HFFc6 (cell line): ENCODE data around the gene SLC16A3. TPM values are rescaled to one million over a fixed set of nuclear protein-coding genes. Genes with fewer than 3 reads are reported as not detected.

Experiments used
- DNase-seq: peaks from one replicate; pipeline ENCODE4 v3.0.0-alpha.2; 2018
- H3K27ac Mint-ChIP-seq: 2 replicates; pipeline ENCODE4 v1.8.0; 2020; ENCODE audit warnings: mild to moderate bottlenecking, mixed read lengths
- H3K27me3 Mint-ChIP-seq: 2 replicates; pipeline ENCODE4 v1.8.0; 2021; ENCODE audit warnings: mild to moderate bottlenecking, moderate library complexity, mixed read lengths; ENCODE audit not compliant: insufficient read depth
- H3K36me3 Mint-ChIP-seq: 2 replicates; pipeline ENCODE4 v1.8.0; 2021; ENCODE audit warnings: low read depth, mixed read lengths
- H3K4me1 Mint-ChIP-seq: 2 replicates; pipeline ENCODE4 v1.8.0; 2020; ENCODE audit warnings: low read depth, mixed read lengths
- H3K4me3 Mint-ChIP-seq: 2 replicates; pipeline ENCODE4 v1.8.0; 2020; ENCODE audit warnings: mild to moderate bottlenecking, moderate library complexity, mixed read lengths
- H3K9me3 Mint-ChIP-seq: 2 replicates; pipeline ENCODE4 v1.8.0; 2020; ENCODE audit warnings: mild to moderate bottlenecking, mixed read lengths
- total RNA-seq, 6 experiments: library from RNA; stranded (reverse); fragmentation: NEBNext Ultra II Directional; extraction: Animal tissue kit (Norgen Biotek cat#: 25700); gene quantifications; 2 replicates in 1 of 6; 3 replicates in 5 of 6; pipeline ENCODE4 v1.2.3, GENCODE V29; 2021
- TF ChIP-seq, protein P1 (sequence below): fragments of 200-600 bp; sonication (generic); IDR thresholded peaks from 2 replicates; pipeline ENCODE4 v1.5.0; 2021; ENCODE audit warnings: antibody characterized with exemption, mild to moderate bottlenecking

The SLC16A3 gene
- total RNA-seq, 6 experiments from 2014 or later: 475 to 624 (median 523) TPM

GRCh38 chr17:82219083-82219482, 9.8 kb upstream of the SLC16A3 start:
- Mint-ChIP-seq H3K27ac (peak overlapping the region; percentile 78), H3K36me3 (peaks cover 5% of the 10 kb centered on the region; the same call in 1 of the 2 replicates), H3K4me3 (no peak overlapping the region), H3K4me1 (peaks cover 48% of the 10 kb centered on the region), H3K27me3 (peaks cover 11% of the 10 kb centered on the region), H3K9me3 (no peaks in the 10 kb centered on the region)
- no peak for DNase-seq
- TF ChIP-seq, protein P1, sequence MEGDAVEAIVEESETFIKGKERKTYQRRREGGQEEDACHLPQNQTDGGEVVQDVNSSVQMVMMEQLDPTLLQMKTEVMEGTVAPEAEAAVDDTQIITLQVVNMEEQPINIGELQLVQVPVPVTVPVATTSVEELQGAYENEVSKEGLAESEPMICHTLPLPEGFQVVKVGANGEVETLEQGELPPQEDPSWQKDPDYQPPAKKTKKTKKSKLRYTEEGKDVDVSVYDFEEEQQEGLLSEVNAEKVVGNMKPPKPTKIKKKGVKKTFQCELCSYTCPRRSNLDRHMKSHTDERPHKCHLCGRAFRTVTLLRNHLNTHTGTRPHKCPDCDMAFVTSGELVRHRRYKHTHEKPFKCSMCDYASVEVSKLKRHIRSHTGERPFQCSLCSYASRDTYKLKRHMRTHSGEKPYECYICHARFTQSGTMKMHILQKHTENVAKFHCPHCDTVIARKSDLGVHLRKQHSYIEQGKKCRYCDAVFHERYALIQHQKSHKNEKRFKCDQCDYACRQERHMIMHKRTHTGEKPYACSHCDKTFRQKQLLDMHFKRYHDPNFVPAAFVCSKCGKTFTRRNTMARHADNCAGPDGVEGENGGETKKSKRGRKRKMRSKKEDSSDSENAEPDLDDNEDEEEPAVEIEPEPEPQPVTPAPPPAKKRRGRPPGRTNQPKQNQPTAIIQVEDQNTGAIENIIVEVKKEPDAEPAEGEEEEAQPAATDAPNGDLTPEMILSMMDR: no peak

GRCh38 chr17:82219753-82220709, 8.8 kb upstream of the SLC16A3 start:
- no peaks in the 10 kb centered on the region for H3K9me3 Mint-ChIP-seq
- peaks cover 38% of the 10 kb centered on the region for H3K4me1 Mint-ChIP-seq
- DNase-seq: no peak
- TF ChIP-seq, protein P1: no peak
- H3K4me3 Mint-ChIP-seq: no peak overlapping the region
- no peak overlapping the region for H3K27ac Mint-ChIP-seq
- H3K27me3 Mint-ChIP-seq: peaks cover 7% of the 10 kb centered on the region
- peaks cover 5% of the 10 kb centered on the region; the same call in 1 of the 2 replicates for H3K36me3 Mint-ChIP-seq

DNA sequence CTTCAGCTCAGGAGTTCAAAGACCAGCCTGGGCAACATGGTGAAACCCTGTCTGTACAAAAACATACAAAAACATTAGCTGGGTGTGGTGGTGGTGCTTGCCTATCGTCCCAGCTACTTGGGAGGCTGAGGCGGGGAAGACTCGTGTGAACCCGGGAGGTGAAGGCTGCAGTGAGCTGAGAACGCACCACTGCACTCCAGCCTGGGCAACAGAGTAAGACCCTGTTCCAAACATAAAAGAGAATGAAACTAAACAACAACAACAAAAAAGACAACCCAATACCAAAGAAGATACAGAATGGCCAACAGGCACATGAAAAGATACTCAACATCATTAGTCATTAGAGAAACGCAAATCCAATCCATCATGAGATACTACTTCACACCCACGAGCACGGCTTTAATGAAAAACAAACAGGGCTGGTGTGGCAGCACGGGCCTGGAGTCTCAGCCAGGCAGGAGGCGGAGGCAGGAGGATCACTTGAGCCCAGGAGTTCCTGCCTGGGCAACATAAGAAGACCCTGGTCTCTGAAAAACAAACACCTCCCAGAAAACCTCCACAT, 7.4 kb upstream of the SLC16A3 start:
- TF ChIP-seq, protein P1: no peak
- no peak for DNase-seq
- H3K4me3 Mint-ChIP-seq: no peak overlapping the region
- H3K4me1 Mint-ChIP-seq: peaks cover 31% of the 10 kb centered on the region
- H3K27me3 Mint-ChIP-seq: peaks cover 3% of the 10 kb centered on the region
- H3K27ac Mint-ChIP-seq: no peak overlapping the region
- H3K9me3 Mint-ChIP-seq: no peaks in the 10 kb centered on the region
- peaks cover 5% of the 10 kb centered on the region; the same call in 1 of the 2 replicates for H3K36me3 Mint-ChIP-seq

GRCh38 chr17:82222816-82223215, 6.0 kb upstream of the SLC16A3 start:
- H3K4me3 Mint-ChIP-seq: no peak overlapping the region
- no peak for DNase-seq
- H3K4me1 Mint-ChIP-seq: peaks cover 17% of the 10 kb centered on the region
- peaks cover 5% of the 10 kb centered on the region; the same call in 1 of the 2 replicates for H3K36me3 Mint-ChIP-seq
- TF ChIP-seq, protein P1: no peak
- no peaks in the 10 kb centered on the region for H3K9me3 Mint-ChIP-seq
- H3K27me3 Mint-ChIP-seq: no peaks in the 10 kb centered on the region; the same call in none of the 2 replicates
- H3K27ac Mint-ChIP-seq: no peak overlapping the region

- Mint-ChIP-seq H3K4me1 (peaks cover 11% of the 10 kb centered on the region), H3K9me3 (no peaks in the 10 kb centered on the region), H3K4me3 (no peak overlapping the region), H3K27ac (no peak overlapping the region), H3K27me3 (no peaks in the 10 kb centered on the region; the same call in none of the 2 replicates), H3K36me3 (peaks cover 5% of the 10 kb centered on the region; the same call in 1 of the 2 replicates)
- TF ChIP-seq, protein P1: no peak
- no peak for DNase-seq
Measured at GRCh38 chr17:82223517-82223916, 5.3 kb upstream of the SLC16A3 start.
